ENCODE data around the gene TRIM17.

DNA sequence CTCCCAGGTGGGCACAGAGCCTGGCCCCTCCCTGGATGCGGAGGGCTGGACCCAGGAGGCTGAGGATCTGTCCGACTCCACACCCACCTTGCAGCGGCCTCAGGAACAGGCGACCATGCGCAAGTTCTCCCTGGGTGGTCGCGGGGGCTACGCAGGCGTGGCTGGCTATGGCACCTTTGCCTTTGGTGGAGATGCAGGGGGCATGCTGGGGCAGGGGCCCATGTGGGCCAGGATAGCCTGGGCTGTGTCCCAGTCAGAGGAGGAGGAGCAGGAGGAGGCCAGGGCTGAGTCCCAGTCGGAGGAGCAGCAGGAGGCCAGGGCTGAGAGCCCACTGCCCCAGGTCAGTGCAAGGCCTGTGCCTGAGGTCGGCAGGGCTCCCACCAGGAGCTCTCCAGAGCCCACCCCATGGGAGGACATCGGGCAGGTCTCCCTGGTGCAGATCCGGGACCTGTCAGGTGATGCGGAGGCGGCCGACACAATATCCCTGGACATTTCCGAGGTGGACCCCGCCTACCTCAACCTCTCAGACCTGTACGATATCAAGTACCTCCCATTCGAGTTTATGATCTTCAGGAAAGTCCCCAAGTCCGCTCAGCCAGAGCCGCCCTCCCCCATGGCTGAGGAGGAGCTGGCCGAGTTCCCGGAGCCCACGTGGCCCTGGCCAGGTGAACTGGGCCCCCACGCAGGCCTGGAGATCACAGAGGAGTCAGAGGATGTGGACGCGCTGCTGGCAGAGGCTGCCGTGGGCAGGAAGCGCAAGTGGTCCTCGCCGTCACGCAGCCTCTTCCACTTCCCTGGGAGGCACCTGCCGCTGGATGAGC is 44.3 kb downstream of the TRIM17 start:
- TF ChIP-seq, protein P1, sequence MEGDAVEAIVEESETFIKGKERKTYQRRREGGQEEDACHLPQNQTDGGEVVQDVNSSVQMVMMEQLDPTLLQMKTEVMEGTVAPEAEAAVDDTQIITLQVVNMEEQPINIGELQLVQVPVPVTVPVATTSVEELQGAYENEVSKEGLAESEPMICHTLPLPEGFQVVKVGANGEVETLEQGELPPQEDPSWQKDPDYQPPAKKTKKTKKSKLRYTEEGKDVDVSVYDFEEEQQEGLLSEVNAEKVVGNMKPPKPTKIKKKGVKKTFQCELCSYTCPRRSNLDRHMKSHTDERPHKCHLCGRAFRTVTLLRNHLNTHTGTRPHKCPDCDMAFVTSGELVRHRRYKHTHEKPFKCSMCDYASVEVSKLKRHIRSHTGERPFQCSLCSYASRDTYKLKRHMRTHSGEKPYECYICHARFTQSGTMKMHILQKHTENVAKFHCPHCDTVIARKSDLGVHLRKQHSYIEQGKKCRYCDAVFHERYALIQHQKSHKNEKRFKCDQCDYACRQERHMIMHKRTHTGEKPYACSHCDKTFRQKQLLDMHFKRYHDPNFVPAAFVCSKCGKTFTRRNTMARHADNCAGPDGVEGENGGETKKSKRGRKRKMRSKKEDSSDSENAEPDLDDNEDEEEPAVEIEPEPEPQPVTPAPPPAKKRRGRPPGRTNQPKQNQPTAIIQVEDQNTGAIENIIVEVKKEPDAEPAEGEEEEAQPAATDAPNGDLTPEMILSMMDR (conservative IDR thresholded peaks at IDR 0.05), result no peak
- TF ChIP-seq EZH2 (IDR thresholded peaks at IDR 0.05; ENCODE audit: low read depth), result no peak
